Measurements from ENCODE around the gene JCHAIN. TPM values are rescaled to one million over a fixed set of nuclear protein-coding genes. Genes with fewer than 3 reads are reported as not detected.

JCHAIN gene
- total and polyA plus RNA-seq, 2 of the 13 experiments (the other 11 are each of a cell fraction or from before 2014, with no cell fraction given), result not detected

DNA sequence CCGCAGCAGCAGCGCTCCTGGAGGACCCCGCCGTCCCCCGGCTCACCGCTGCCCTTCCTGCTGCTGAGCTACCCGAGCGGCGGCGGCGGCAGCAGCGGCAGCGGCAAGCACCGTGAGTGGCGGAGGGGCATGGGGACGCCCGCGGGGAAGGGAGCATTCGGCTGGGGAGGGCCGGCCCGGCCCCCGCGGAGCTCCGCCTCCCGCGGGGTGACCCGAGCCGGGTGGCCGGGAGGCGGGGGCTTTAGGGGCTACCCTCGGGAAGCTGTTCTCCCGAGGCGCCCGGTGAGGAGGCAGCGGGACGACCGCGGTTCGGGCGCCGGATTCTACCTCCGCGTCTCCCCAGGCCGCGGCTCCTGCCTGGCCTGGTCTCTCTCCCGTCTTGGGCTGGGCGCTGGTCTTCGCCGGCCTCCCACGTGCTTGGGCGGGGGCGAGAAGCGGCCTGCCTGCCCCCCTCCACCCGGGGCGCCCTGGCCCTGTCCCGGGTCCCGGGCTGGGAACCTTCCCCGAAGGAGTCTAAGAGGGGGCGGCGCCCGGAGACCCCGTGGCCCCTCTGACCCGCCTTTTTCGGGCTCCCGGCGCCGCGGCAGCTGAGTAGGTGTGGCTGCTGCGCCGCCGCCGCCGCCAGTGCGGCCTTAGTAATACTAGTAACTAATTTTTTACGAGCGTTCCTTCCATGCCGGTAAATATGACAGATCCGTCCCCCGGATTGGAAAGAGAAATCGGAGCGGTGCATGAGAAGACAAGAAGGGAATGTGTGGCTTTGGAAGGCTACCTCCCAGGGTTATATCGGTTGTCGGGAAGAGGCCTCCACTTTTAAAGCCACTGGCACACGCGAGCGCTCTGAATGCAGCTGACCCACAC, 39.1 kb upstream of the JCHAIN start (continued):
- TF ChIP-seq, protein P1, sequence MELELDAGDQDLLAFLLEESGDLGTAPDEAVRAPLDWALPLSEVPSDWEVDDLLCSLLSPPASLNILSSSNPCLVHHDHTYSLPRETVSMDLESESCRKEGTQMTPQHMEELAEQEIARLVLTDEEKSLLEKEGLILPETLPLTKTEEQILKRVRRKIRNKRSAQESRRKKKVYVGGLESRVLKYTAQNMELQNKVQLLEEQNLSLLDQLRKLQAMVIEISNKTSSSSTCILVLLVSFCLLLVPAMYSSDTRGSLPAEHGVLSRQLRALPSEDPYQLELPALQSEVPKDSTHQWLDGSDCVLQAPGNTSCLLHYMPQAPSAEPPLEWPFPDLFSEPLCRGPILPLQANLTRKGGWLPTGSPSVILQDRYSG (CRISPR knock-in tag; IDR thresholded peaks at IDR 0.05), result no peak
- TF ChIP-seq ZNF768 (CRISPR knock-in tag; IDR thresholded peaks at IDR 0.05), result peak; percentile 65; the same call in 1 of the 2 replicates
- no peak for TF ChIP-seq AFF4 (CRISPR knock-in tag; IDR thresholded peaks at IDR 0.05)
- TF ChIP-seq, protein P2, sequence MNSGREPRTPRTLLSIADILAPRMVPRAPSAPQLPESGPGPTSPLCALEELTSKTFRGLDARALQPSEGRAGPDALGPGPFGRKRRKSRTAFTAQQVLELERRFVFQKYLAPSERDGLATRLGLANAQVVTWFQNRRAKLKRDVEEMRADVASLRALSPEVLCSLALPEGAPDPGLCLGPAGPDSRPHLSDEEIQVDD (CRISPR knock-in tag; IDR thresholded peaks at IDR 0.05; ENCODE audit: borderline replicate concordance), result no peak
- TF ChIP-seq ZNF766 (CRISPR knock-in tag; IDR thresholded peaks at IDR 0.05; ENCODE audit: borderline replicate concordance), result 0 out of 2 replicates have a peak, but pooled peaks have one; percentile 42
- peak in 1 of 2 experiments; percentile 73; a peak in 3 of 4 replicates for TF ChIP-seq HMGXB4 (CRISPR knock-in tag; IDR thresholded peaks at IDR 0.05; ENCODE audit: borderline replicate concordance in 1 of 2, low read depth in 1 of 2)
- 0 out of 2 replicates have a peak, but pooled peaks have one; percentile 16 for TF ChIP-seq BRCA1 (CRISPR knock-in tag; IDR thresholded peaks at IDR 0.05)
- peak; percentile 53; the same call in 1 of the 2 replicates for TF ChIP-seq PHF20 (CRISPR knock-in tag; IDR thresholded peaks at IDR 0.05)
- no peak for TF ChIP-seq ZNF572 (CRISPR knock-in tag; IDR thresholded peaks at IDR 0.05)
- peak; percentile 97 for TF ChIP-seq PATZ1 (CRISPR knock-in tag; IDR thresholded peaks at IDR 0.05)
- no peak for TF ChIP-seq ZNF101 (CRISPR knock-in tag; IDR thresholded peaks at IDR 0.05; ENCODE audit: borderline replicate concordance, low read depth)
- TF ChIP-seq KMT2A (CRISPR knock-in tag; IDR thresholded peaks at IDR 0.05), result peak; percentile 80; the same call in 1 of the 2 replicates
- no peak for TF ChIP-seq POLR2AphosphoS5 (IDR thresholded peaks at IDR 0.05; ENCODE audit: low read depth, low read length)
- no peak for TF ChIP-seq USF2 (IDR thresholded peaks at IDR 0.05; ENCODE audit: low read depth, low read length)
- TF ChIP-seq USF2 (CRISPR knock-in tag; IDR thresholded peaks at IDR 0.05; ENCODE audit: borderline replicate concordance), result peak; percentile 61; the same call in 1 of the 2 replicates
- 0 out of 2 replicates have a peak, but pooled peaks have one; percentile 39 for TF ChIP-seq ZNF615 (CRISPR knock-in tag; IDR thresholded peaks at IDR 0.05; ENCODE audit: borderline replicate concordance)
